GM04503 (cell line): Measurements from ENCODE around the gene ZNF385A.

Experiments
- DNase-seq: peaks from one replicate; pipeline ENCODE4 v3.0.0-alpha.2; 2012; ENCODE audit warnings: low read depth

Gene ZNF385A

GRCh38 chr12:54392485-54393206 lies 8.1 kb upstream of the ZNF385A start:
- DNase-seq, result no peak

- no peak for DNase-seq
Observed at GRCh38 chr12:54390668-54391551, 6.4 kb upstream of the ZNF385A start.

- DNase-seq, result no peak
Observed at GRCh38 chr12:54390176-54390667, 5.7 kb upstream of the ZNF385A start.

GRCh38 chr12:54389607-54390175 lies 5.2 kb upstream of the ZNF385A start:
- no peak for DNase-seq

- DNase-seq, result no peak
Observed at GRCh38 chr12:54389134-54389508, 4.6 kb upstream of the ZNF385A start.

- no peak for DNase-seq
Observed at GRCh38 chr12:54388237-54389133, 4.0 kb upstream of the ZNF385A start.

- DNase-seq, result no peak
Observed at GRCh38 chr12:54387114-54387467, 2.6 kb upstream of the ZNF385A start.

- DNase-seq, result no peak
Observed at GRCh38 chr12:54386403-54387113, 2.0 kb upstream of the ZNF385A start.

GRCh38 chr12:54385251-54385914 lies 850 bp upstream of the ZNF385A start:
- DNase-seq, result no peak

- DNase-seq, result peak; percentile 98
Observed at GRCh38 chr12:54383041-54383609, 1.4 kb downstream of the ZNF385A start.

- DNase-seq, result no peak
Observed at GRCh38 chr12:54381136-54381535, 3.4 kb downstream of the ZNF385A start.

GRCh38 chr12:54379398-54380201 lies 4.9 kb downstream of the ZNF385A start:
- DNase-seq, result no peak

- DNase-seq, result no peak
Observed at GRCh38 chr12:54378796-54379397, 5.6 kb downstream of the ZNF385A start.

- no peak for DNase-seq
Observed at GRCh38 chr12:54377797-54378515, 6.6 kb downstream of the ZNF385A start.

- no peak for DNase-seq
Observed at GRCh38 chr12:54377007-54377406, 7.5 kb downstream of the ZNF385A start.

GRCh38 chr12:54376596-54376995 lies 7.9 kb downstream of the ZNF385A start:
- no peak for DNase-seq

GRCh38 chr12:54375259-54375579 lies 9.3 kb downstream of the ZNF385A start:
- DNase-seq, result no peak

- no peak for DNase-seq
Observed at GRCh38 chr12:54374562-54375258, 9.8 kb downstream of the ZNF385A start.
